Fibroblast of villous mesenchyme (primary cell): ENCODE data around the gene SCGB1A1. TPM values are rescaled to one million over a fixed set of nuclear protein-coding genes. Genes with fewer than 3 reads are reported as not detected.
A peak's percentile ranks its signal among the peaks of the same experiment; 100 is the strongest.

ENCODE experiments used
- DNase-seq: peaks from one replicate; pipeline ENCODE4 v3.0.0-alpha.2; 2010; ENCODE audit warnings: low read depth
- H3K4me3 ChIP-seq: 2 replicates; pipeline ENCODE4 v1.5.1; 2011; ENCODE audit warnings: low read depth, mild to moderate bottlenecking, low read length
- CTCF ChIP-seq: IDR thresholded peaks from 2 replicates; pipeline ENCODE4 v1.5.1; 2012; ENCODE audit warnings: low read depth, mild to moderate bottlenecking, low read length; ENCODE audit not compliant: insufficient read depth
- total RNA-seq: library from RNA; depleted of rRNA; stranded (reverse); fragments of >200 nt; gene quantifications from 2 replicates; pipeline ENCODE4 v1.2.3, GENCODE V29; 2012

The SCGB1A1 gene
- total RNA-seq, 1 donor = not detected

- no peak overlapping the region for H3K4me3 ChIP-seq
- peak; percentile 57 for DNase-seq
- TF ChIP-seq CTCF = no peak
These were observed 11.6 kb downstream of the SCGB1A1 start for GRCh38 chr11:62430425-62430824.

GRCh38 chr11:62431171-62431901, 12.5 kb downstream of the SCGB1A1 start:
- peak; percentile 86 for DNase-seq
- no peak for TF ChIP-seq CTCF

GRCh38 chr11:62432695-62433094, 13.9 kb downstream of the SCGB1A1 start:
- H3K4me3 ChIP-seq = no peak overlapping the region
- DNase-seq = no peak
- TF ChIP-seq CTCF = no peak

More at GRCh38 chr11:62431171-62431901, 12.5 kb downstream of the SCGB1A1 start:
- no peak overlapping the region for H3K4me3 ChIP-seq

GRCh38 chr11:62433141-62433903, 14.5 kb downstream of the SCGB1A1 start:
- no peak for TF ChIP-seq CTCF
- H3K4me3 ChIP-seq = no peak overlapping the region
- peak; percentile 35 for DNase-seq

- TF ChIP-seq CTCF = no peak
- no peak for DNase-seq
- no peak overlapping the region for H3K4me3 ChIP-seq
These were observed 15.1 kb downstream of the SCGB1A1 start for GRCh38 chr11:62433904-62434276.

GRCh38 chr11:62435846-62436660, 17.2 kb downstream of the SCGB1A1 start:
- H3K4me3 ChIP-seq = no peak overlapping the region
- no peak for DNase-seq
- no peak for TF ChIP-seq CTCF
